IMR-90 (cell line): ENCODE measurements around the gene ZNF573. TPM values are rescaled to one million over a fixed set of nuclear protein-coding genes. Genes with fewer than 3 reads are reported as not detected.

ENCODE experiments used
- ATAC-seq: fragments of 200-7000 bp; cut with Tn5 transposase; 2 replicates; pipeline ENCODE4 v1.9.1; 2020; ENCODE audit warnings: low read depth, mild to moderate bottlenecking, moderate library complexity
- BruUV-seq: library from RNA; stranded (reverse); fragments of 400-500 nt; replicated peaks from 2 replicates; lab custom pipeline; 2021; lab: Mats Ljungman, UMichigan
- CTCF ChIA-PET: fragments of 300-600 bp; formaldehyde crosslinking; extraction: SDS; loops from one replicate; lab custom pipeline; 2021; ENCODE audit warnings: antibody characterized with exemption; lab: Yijun Ruan, JAX
- POLR2A ChIA-PET: fragments of 300-600 bp; sonication (Branson Sonifier 250); formaldehyde crosslinking; loops from one replicate; lab custom pipeline; 2022; ENCODE audit warnings: antibody characterized with exemption; ENCODE audit not compliant: unreplicated experiment; lab: Charles Lee
- DNase-seq: peaks from one replicate; pipeline ENCODE4 v3.0.0; 2013
- H2AFZ ChIP-seq: replicated peaks from 2 replicates; pipeline ENCODE3; 2013; ENCODE audit warnings: low read length, mild to moderate bottlenecking; ENCODE audit not compliant: poor library complexity
- H2AK5ac ChIP-seq: 2 replicates; pipeline ENCODE4 v1.6.1; 2013; ENCODE audit warnings: low read depth, low read length, inconsistent platforms
- H2AK9ac ChIP-seq: replicated peaks from 2 replicates; pipeline ENCODE3; 2013; ENCODE audit warnings: mild to moderate bottlenecking, low read depth, low read length, moderate library complexity; ENCODE audit not compliant: poor library complexity
- H2BK120ac ChIP-seq: 2 replicates; pipeline ENCODE4 v1.6.1; 2013; ENCODE audit warnings: low read depth, low read length, inconsistent platforms
- H2BK15ac ChIP-seq: 3 replicates; pipeline ENCODE4 v1.6.1; 2013; ENCODE audit warnings: low read depth, low read length, inconsistent platforms
- H2BK20ac ChIP-seq: 2 replicates; pipeline ENCODE4 v1.6.1; 2013; ENCODE audit warnings: low read depth, mild to moderate bottlenecking, inconsistent platforms, low read length, moderate library complexity
- H2BK5ac ChIP-seq: 2 replicates; pipeline ENCODE4 v1.6.1; 2013; ENCODE audit warnings: mild to moderate bottlenecking, low read depth, low read length, inconsistent platforms; ENCODE audit not compliant: poor library complexity, severe bottlenecking
- H3K14ac ChIP-seq: replicated peaks from 2 replicates; pipeline ENCODE4 v1.6.1; 2013; ENCODE audit warnings: low read depth, low read length, inconsistent platforms
- H3K18ac ChIP-seq: 2 replicates; pipeline ENCODE4 v1.6.1; 2013; ENCODE audit warnings: low read depth, low read length, control low read depth
- H3K23ac ChIP-seq: 2 replicates; pipeline ENCODE4 v1.6.1; 2013; ENCODE audit warnings: low read depth, low read length, inconsistent platforms
- H3K27ac ChIP-seq: 2 replicates; pipeline ENCODE4 v1.5.1; 2013; ENCODE audit warnings: mild to moderate bottlenecking, control low read depth, low read length; ENCODE audit not compliant: insufficient read depth
- H3K27me3 ChIP-seq: 2 replicates; pipeline ENCODE4 v1.6.1; 2013; ENCODE audit warnings: low read length; ENCODE audit not compliant: control insufficient read depth, insufficient read depth
- H3K36me3 ChIP-seq: 2 replicates; pipeline ENCODE4 v1.6.1; 2013; ENCODE audit warnings: low read length, mixed read lengths; ENCODE audit not compliant: control insufficient read depth, insufficient read depth
- H3K4ac ChIP-seq: 2 replicates; pipeline ENCODE4 v1.6.1; 2013; ENCODE audit warnings: low read depth, low read length, inconsistent platforms
- H3K4me1 ChIP-seq: 2 replicates; pipeline ENCODE4 v1.6.1; 2013; ENCODE audit warnings: low read length, mixed read lengths; ENCODE audit not compliant: control insufficient read depth, insufficient read depth
- H3K4me2 ChIP-seq: 2 replicates; pipeline ENCODE4 v1.6.1; 2013; ENCODE audit warnings: low read depth, mild to moderate bottlenecking, control low read depth, low read length, moderate library complexity
- H3K4me3 ChIP-seq: 2 replicates; pipeline ENCODE4 v1.5.1; 2013; ENCODE audit warnings: low read depth, mild to moderate bottlenecking, control low read depth, low read length, moderate library complexity; ENCODE audit not compliant: insufficient read depth
- H3K56ac ChIP-seq: 2 replicates; pipeline ENCODE4 v1.6.1; 2013; ENCODE audit warnings: low read length, inconsistent platforms; ENCODE audit not compliant: insufficient read depth; ENCODE audit errors: extremely low read depth
- H3K79me1 ChIP-seq, 2 experiments: 2 replicates each; pipeline ENCODE4 v1.6.1; 2013; ENCODE audit warnings: low read length in 2 of 2, inconsistent platforms in 1 of 2, low read depth in 1 of 2
- H3K9ac ChIP-seq: 2 replicates; pipeline ENCODE4 v1.6.1; 2013; ENCODE audit warnings: low read depth, low read length, control low read depth
- H3K9me1 ChIP-seq: 2 replicates; pipeline ENCODE4 v1.6.1; 2013; ENCODE audit warnings: low read length, inconsistent platforms; ENCODE audit not compliant: insufficient read depth
- H3K9me3 ChIP-seq: 2 replicates; pipeline ENCODE4 v1.6.1; 2013; ENCODE audit warnings: low read length; ENCODE audit not compliant: control insufficient read depth, insufficient read depth
- H4K20me1 ChIP-seq: 2 replicates; pipeline ENCODE4 v1.6.1; 2013; ENCODE audit warnings: low read length, inconsistent platforms; ENCODE audit not compliant: insufficient read depth
- H4K5ac ChIP-seq: 2 replicates; pipeline ENCODE4 v1.6.1; 2013; ENCODE audit warnings: mild to moderate bottlenecking, low read depth, low read length, control low read depth
- H4K8ac ChIP-seq, 2 experiments: 2 replicates each; pipeline ENCODE4 v1.6.1; 2013; ENCODE audit warnings: low read depth in 2 of 2, low read length in 2 of 2, control low read depth in 1 of 2, inconsistent platforms in 1 of 2
- H4K91ac ChIP-seq: 2 replicates; pipeline ENCODE4 v1.6.1; 2013; ENCODE audit warnings: low read depth, low read length, inconsistent platforms; ENCODE audit not compliant: insufficient read depth
- CHD1 ChIP-seq: IDR thresholded peaks from 2 replicates; pipeline ENCODE4 v1.6.1; 2012; ENCODE audit warnings: low read depth, low read length, improper control_type of control experiment
- FOS ChIP-seq: fragments of 150-350 bp; IDR thresholded peaks from 2 replicates; pipeline ENCODE4 v1.6.1; 2016; ENCODE audit warnings: low read depth, low read length
- MAFK ChIP-seq: IDR thresholded peaks from 2 replicates; pipeline ENCODE4 v1.6.1; 2012; ENCODE audit warnings: low read depth, low read length, improper control_type of control experiment
- MAZ ChIP-seq: IDR thresholded peaks from 2 replicates; pipeline ENCODE4 v1.6.1; 2012; ENCODE audit warnings: low read depth, mild to moderate bottlenecking, low read length, improper control_type of control experiment, moderate library complexity, borderline replicate concordance
- NFE2L2 ChIP-seq: fragments of 150-350 bp; IDR thresholded peaks from 2 replicates; pipeline ENCODE4 v1.6.1; 2016; ENCODE audit warnings: low read depth, mild to moderate bottlenecking, low read length
- POLR2A ChIP-seq: IDR thresholded peaks from 2 replicates; pipeline ENCODE4 v1.6.1; 2012; ENCODE audit warnings: mild to moderate bottlenecking, low read depth, low read length
- RAD21 ChIP-seq: IDR thresholded peaks from 2 replicates; pipeline ENCODE4 v1.6.1; 2012; ENCODE audit warnings: low read length, improper control_type of control experiment
- RFX5 ChIP-seq: IDR thresholded peaks from 2 replicates; pipeline ENCODE4 v1.8.0; 2012; ENCODE audit warnings: low read depth, mild to moderate bottlenecking, low read length, moderate library complexity
- WGBS, 2 experiments: methylation state at CpG; one replicate each; pipeline versions ENCODE4 v1.1.5 to v1.1.7; 2013; ENCODE audit warnings: missing lambda C conversion rate in 2 of 2; ENCODE audit not compliant: insufficient read length in 1 of 2; ENCODE audit errors: extremely low coverage in 2 of 2; 5-methylcytosine and 5-hydroxymethylcytosine counted together
- dilution Hi-C: fragments of 300-500 bp; cut with HindIII; formaldehyde crosslinking; loops from one replicate; pipeline ENCODE4 v1.14.3; 2018; ENCODE audit warnings: low sequenced_read_pairs; ENCODE audit not compliant: unreplicated experiment
- in situ Hi-C: fragments of 300-500 bp; cut with MboI; formaldehyde crosslinking; loops from 3 replicates; pipeline ENCODE4 v1.14.3; 2019; ENCODE audit warnings: low sequenced_read_pairs, inconsistent platforms, mixed read lengths
- intact Hi-C: fragments of 100-400 bp; cut with micrococcal nuclease; formaldehyde crosslinking; loops from 2 replicates; pipeline ENCODE4 v1.10.0; 2022
- polyA plus RNA-seq, 3 experiments: library from polyadenylated mRNA; depleted of rRNA; stranded (reverse); fragments of >200 nt; gene quantifications; 2 replicates each; pipeline ENCODE4 v1.2.3, GENCODE V29; 2012; ENCODE audit warnings: low replicate concordance in 1 of 3
- total RNA-seq: library from RNA; depleted of rRNA; stranded (reverse); fragments of >200 nt; gene quantifications from 2 replicates; pipeline ENCODE4 v1.2.3, GENCODE V29; 2012
- TF ChIP-seq, protein P1 (sequence below): fragments of 150-350 bp; IDR thresholded peaks from 2 replicates; pipeline ENCODE4 v1.6.1; 2016; ENCODE audit warnings: low read depth, mild to moderate bottlenecking, low read length, moderate library complexity, borderline replicate concordance
- TF ChIP-seq, protein P2 (sequence below): conservative IDR thresholded peaks from 2 replicates; pipeline ENCODE4 v1.5.1; 2012; ENCODE audit warnings: mild to moderate bottlenecking, low read depth, low read length, improper control_type of control experiment

The ZNF573 gene
- total and polyA plus RNA-seq, 2 of the 4 experiments (the other 2 are of a cell fraction), result 0.80 to 3.2 TPM

DNA sequence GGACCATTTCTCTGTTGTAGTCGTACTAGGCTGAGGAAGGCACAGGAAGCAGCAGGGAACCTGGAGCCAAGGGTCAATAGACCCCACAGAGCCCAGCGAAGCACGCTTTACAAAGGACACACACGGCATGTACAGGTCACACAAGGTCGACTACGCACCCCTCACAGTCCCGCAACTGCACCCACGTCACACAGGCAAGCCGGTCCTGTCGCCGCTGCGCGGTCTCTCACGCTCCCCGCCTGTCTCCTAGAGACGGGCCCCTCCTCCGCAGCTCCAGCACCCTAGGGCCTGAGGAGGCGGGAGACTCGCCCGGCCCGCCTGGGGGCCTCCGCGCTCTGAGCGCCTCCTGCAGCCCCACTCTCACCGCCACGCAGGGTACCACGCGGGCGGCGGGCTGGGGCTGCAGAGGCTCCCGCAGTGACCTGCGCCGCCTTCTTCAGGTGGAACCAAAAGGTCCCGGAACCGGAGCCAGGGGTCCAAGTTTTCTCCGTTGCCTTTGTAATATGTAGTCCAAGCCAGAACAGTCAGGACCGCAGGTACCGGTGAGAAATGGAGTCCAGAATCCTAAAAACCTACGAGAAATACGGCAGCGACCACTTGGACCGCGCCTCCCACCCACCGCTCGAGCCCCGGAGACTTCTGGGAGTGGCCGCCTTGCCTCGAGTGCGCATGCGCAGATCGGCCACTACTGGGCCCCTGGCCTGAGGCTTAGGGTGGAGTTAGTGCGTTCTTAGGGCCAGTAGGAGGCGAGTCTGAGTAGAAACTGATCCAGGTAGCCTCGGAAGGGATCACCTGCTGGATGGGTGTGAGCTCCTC lies 60.1 kb downstream of the ZNF573 start, which contains the start of gene ZNF607:
ZNF607 (minus strand) TSS at position 651 of the 816 bp plus-strand sequence. CDS start 8,143 bp downstream, outside the sequence.
- whole genome bisulfite sequencing, 2 experiments, result 2% methylated on average over 9 of the region's 54 CpGs; no CpG with 5 or more reads in 1 of the 2 experiments
- BruUV-seq, result no TSS peak
- POLR2A ChIA-PET, result no interaction called here

More for the DNA sequence above, 60.1 kb downstream of the ZNF573 start, which contains the start of gene ZNF607:
- peak; percentile 99 for ATAC-seq
- H3K4me3 ChIP-seq, result peak within 1 kb of the TSS; percentile 81
- H2AK5ac ChIP-seq, result 0 out of 2 replicates have a peak within 1 kb of the TSS, but pooled peaks have one; percentile 43
- H4K91ac ChIP-seq, result peak within 1 kb of the TSS; percentile 14; the same call in 1 of the 2 replicates
- peak within 1 kb of the TSS; percentile 26 for H3K27ac ChIP-seq
- no peaks in the 10 kb centered on the region for H3K9me1 ChIP-seq
- in situ Hi-C loops, result no loop called here
- CTCF ChIA-PET, result interaction anchor here (0.6 kb wide), 1 partner anchor 10 kb away, joined by 4 read pairs; no protein-coding TSS in a partner anchor
- H3K4ac ChIP-seq, result no peak within 1 kb of the TSS
- peak within 1 kb of the TSS; percentile 6 for H2BK5ac ChIP-seq
- peaks cover 8 to 11% of the 10 kb centered on the region in 2 experiments for H3K79me1 ChIP-seq
- H3K36me3 ChIP-seq, result no peaks in the 10 kb centered on the region
- peak within 1 kb of the TSS; percentile 88 for H3K4me2 ChIP-seq
- intact Hi-C loops, result loop anchor here (1.0 kb wide), 1 partner anchor 60 kb away; the partner anchor contains the start of gene ZNF573
- peak within 1 kb of the TSS; percentile 23 to 86; a peak in 3 of 4 replicates for H4K8ac ChIP-seq
- H3K9me3 ChIP-seq, result no peaks in the 10 kb centered on the region
- H4K5ac ChIP-seq, result no peak within 1 kb of the TSS
- H3K23ac ChIP-seq, result peak within 1 kb of the TSS; percentile 77
- H3K27me3 ChIP-seq, result no peaks in the 10 kb centered on the region
- TF ChIP-seq, protein P1, sequence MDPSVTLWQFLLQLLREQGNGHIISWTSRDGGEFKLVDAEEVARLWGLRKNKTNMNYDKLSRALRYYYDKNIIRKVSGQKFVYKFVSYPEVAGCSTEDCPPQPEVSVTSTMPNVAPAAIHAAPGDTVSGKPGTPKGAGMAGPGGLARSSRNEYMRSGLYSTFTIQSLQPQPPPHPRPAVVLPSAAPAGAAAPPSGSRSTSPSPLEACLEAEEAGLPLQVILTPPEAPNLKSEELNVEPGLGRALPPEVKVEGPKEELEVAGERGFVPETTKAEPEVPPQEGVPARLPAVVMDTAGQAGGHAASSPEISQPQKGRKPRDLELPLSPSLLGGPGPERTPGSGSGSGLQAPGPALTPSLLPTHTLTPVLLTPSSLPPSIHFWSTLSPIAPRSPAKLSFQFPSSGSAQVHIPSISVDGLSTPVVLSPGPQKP, result no peak
- TF ChIP-seq, protein P2, sequence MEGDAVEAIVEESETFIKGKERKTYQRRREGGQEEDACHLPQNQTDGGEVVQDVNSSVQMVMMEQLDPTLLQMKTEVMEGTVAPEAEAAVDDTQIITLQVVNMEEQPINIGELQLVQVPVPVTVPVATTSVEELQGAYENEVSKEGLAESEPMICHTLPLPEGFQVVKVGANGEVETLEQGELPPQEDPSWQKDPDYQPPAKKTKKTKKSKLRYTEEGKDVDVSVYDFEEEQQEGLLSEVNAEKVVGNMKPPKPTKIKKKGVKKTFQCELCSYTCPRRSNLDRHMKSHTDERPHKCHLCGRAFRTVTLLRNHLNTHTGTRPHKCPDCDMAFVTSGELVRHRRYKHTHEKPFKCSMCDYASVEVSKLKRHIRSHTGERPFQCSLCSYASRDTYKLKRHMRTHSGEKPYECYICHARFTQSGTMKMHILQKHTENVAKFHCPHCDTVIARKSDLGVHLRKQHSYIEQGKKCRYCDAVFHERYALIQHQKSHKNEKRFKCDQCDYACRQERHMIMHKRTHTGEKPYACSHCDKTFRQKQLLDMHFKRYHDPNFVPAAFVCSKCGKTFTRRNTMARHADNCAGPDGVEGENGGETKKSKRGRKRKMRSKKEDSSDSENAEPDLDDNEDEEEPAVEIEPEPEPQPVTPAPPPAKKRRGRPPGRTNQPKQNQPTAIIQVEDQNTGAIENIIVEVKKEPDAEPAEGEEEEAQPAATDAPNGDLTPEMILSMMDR, result peak; percentile 53
- TF ChIP-seq NFE2L2 (no peak), CHD1 (no peak), FOS (no peak), MAFK (no peak), POLR2A (no peak), MAZ (no peak), RFX5 (no peak), RAD21 (0 out of 2 replicates have a peak, but pooled peaks have one; percentile 14)
- H3K9ac ChIP-seq, result peak within 1 kb of the TSS; percentile 64
- dilution Hi-C loops, result no loop called here
- H3K14ac ChIP-seq, result peak within 1 kb of the TSS; percentile 86
- peak within 1 kb of the TSS; percentile 64; the same call in 1 of the 2 replicates for H3K56ac ChIP-seq
- no peak within 1 kb of the TSS for H2BK15ac ChIP-seq
- H2BK20ac ChIP-seq, result no peak within 1 kb of the TSS
- peak within 1 kb of the TSS; percentile 62 for H2AK9ac ChIP-seq
- H3K4me1 ChIP-seq, result peaks cover 5% of the 10 kb centered on the region; the same call in 1 of the 2 replicates
- DNase-seq, result peak; percentile 84
- H2BK120ac ChIP-seq, result no peak within 1 kb of the TSS
- H4K20me1 ChIP-seq, result no peaks in the 10 kb centered on the region
- H2AFZ ChIP-seq, result peak within 1 kb of the TSS; percentile 100
- peak within 1 kb of the TSS; percentile 43; the same call in 1 of the 2 replicates for H3K18ac ChIP-seq
